ENCODE results near the gene PKIG.

GRCh38 chr20:44610313-44610962 lies 28.1 kb downstream of the PKIG start:
- TF ChIP-seq CTCF (conservative IDR thresholded peaks at IDR 0.05; ENCODE audit: low read length) (peak; percentile 34; the same call in 1 of the 2 replicates), EZH2phosphoT487 (IDR thresholded peaks at IDR 0.05; ENCODE audit: borderline replicate concordance, low read depth, low read length) (no peak)

Data from OCI-LY7 (cell line).